ENCODE results near the gene ACLY. TPM values are rescaled to one million over a fixed set of nuclear protein-coding genes. Genes with fewer than 3 reads are reported as not detected.
A peak's percentile ranks its signal among the peaks of the same experiment; 100 is the strongest.

ACLY gene
- total RNA-seq, 1 experiment from 2014 or later, result 279 TPM

DNA sequence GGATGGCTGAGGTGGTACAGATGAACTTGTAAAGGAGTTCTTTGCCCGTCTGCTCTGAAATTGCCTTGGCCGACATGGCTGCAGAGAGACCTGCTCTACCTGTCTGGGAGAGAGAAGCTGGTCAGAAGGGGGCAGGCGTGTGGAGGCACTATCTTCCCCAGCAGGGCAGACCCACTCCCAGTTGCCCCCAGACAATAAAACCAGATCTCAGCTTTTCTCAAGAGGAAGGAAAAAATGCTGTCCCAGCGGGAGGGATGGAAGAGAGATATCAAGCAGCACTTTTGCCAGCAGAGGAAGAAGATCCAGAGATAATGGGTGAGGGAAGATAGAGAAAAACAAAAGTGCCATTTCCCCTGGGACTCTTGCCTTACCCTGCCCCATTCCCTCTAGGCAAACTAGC is 5.0 kb downstream of the ACLY start:
- Histone ChIP-seq H2BK5ac (ENCODE audit: insufficient read length, low read length) (no peak overlapping the region), H4K91ac (ENCODE audit: insufficient read length, low read depth, low read length) (no peak overlapping the region), H2BK120ac (ENCODE audit: low read depth, low read length, poor library complexity, severe bottlenecking) (no peak overlapping the region), H3K79me2 (ENCODE audit: insufficient read depth, low read length) (peaks cover 53% of the 10 kb centered on the region), H2AFZ (ENCODE audit: low read length) (no peak overlapping the region), H3K9ac (ENCODE audit: extremely low read depth, insufficient read length, low read length) (no peak overlapping the region), H3K27me3 (ENCODE audit: insufficient read depth, low read length) (no peaks in the 10 kb centered on the region), H3K4ac (ENCODE audit: low read depth, low read length) (no peak overlapping the region), H2AK5ac (ENCODE audit: insufficient read length, low read length) (no peak overlapping the region), H3K79me1 (ENCODE audit: insufficient read depth, low read depth, low read length, poor library complexity, severe bottlenecking) (peaks cover 13% of the 10 kb centered on the region), H3K4me1 (ENCODE audit: insufficient read depth, low read length) (no peaks in the 10 kb centered on the region; the same call in 1 of the 2 replicates), H3K23ac (ENCODE audit: insufficient read length, low read depth, low read length) (no peak overlapping the region), H2BK20ac (ENCODE audit: low read depth, low read length, poor library complexity, severe bottlenecking) (no peak overlapping the region), H3K14ac (ENCODE audit: insufficient read depth, low read length) (no peak overlapping the region), H3K56ac (ENCODE audit: insufficient read length, low read depth, low read length) (no peak overlapping the region), H2BK12ac (ENCODE audit: insufficient read length, low read depth, low read length) (no peak overlapping the region), H3T11ph (ENCODE audit: low read length) (no peak overlapping the region), H3K4me2 (ENCODE audit: insufficient read depth, insufficient read length, low read length) (no peak overlapping the region), H3K18ac (ENCODE audit: insufficient read length, low read depth, low read length) (no peak overlapping the region), H4K8ac (replicated peaks; ENCODE audit: insufficient read length, low read depth, low read length) (no peak overlapping the region), H4K5ac (ENCODE audit: insufficient read length, low read depth, low read length) (no peak overlapping the region), H3K27ac (ENCODE audit: insufficient read length, low read depth, low read length) (no peak overlapping the region), H2BK15ac (ENCODE audit: low read depth, low read length) (no peak overlapping the region), H3K9me3 (ENCODE audit: control insufficient read depth, low read depth, low read length) (no peaks in the 10 kb centered on the region), H3K23me2 (ENCODE audit: insufficient read length, low read depth, low read length, poor library complexity, severe bottlenecking) (peaks cover 4% of the 10 kb centered on the region), H4K20me1 (ENCODE audit: control insufficient read depth, insufficient read depth, insufficient read length) (peaks cover 11% of the 10 kb centered on the region)
- no peak overlapping the region; a peak in 1 of 5 replicates for H3K4me3 Mint-ChIP-seq
- WGBS (ENCODE audit: extremely low coverage, insufficient read length, low lambda C conversion rate), result no CpG with 5 or more reads among the region's 4 CpGs
- peak overlapping the region; percentile 42 to 89 (median 46); a peak in 6 of 7 replicates for H3K27ac Mint-ChIP-seq
- no peak for DNase-seq
- peaks cover 34 to 40% of the 10 kb centered on the region in 2 experiments for H3K4me1 Mint-ChIP-seq
- TF ChIP-seq, protein P1, sequence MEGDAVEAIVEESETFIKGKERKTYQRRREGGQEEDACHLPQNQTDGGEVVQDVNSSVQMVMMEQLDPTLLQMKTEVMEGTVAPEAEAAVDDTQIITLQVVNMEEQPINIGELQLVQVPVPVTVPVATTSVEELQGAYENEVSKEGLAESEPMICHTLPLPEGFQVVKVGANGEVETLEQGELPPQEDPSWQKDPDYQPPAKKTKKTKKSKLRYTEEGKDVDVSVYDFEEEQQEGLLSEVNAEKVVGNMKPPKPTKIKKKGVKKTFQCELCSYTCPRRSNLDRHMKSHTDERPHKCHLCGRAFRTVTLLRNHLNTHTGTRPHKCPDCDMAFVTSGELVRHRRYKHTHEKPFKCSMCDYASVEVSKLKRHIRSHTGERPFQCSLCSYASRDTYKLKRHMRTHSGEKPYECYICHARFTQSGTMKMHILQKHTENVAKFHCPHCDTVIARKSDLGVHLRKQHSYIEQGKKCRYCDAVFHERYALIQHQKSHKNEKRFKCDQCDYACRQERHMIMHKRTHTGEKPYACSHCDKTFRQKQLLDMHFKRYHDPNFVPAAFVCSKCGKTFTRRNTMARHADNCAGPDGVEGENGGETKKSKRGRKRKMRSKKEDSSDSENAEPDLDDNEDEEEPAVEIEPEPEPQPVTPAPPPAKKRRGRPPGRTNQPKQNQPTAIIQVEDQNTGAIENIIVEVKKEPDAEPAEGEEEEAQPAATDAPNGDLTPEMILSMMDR (conservative IDR thresholded peaks at IDR 0.05), result peak; percentile 36; the same call in 2 of the 3 replicates
- H3K9me3 Mint-ChIP-seq, result no peaks in the 10 kb centered on the region
- peaks cover 53 to 65% (median 55%) of the 10 kb centered on the region in 3 experiments; a peak in 6 of 7 replicates for H3K36me3 Mint-ChIP-seq (ENCODE audit: insufficient read depth in 1 of 3, low read depth in 3 of 3)
- H3K27me3 Mint-ChIP-seq (ENCODE audit: low read depth), result no peaks in the 10 kb centered on the region

Measured in H9 (cell line).